GM21576 (cell line): Measurements from ENCODE around the gene HSPBAP1.

ENCODE experiments used
- ATAC-seq: cut with Tn5 transposase; IDR thresholded peaks from one replicate; pipeline ENCODE4 v1.9.1; 2021; ENCODE audit warnings: mild to moderate bottlenecking, moderate library complexity; ENCODE audit not compliant: unreplicated experiment

HSPBAP1 gene

GRCh38 chr3:122690096-122690495 lies 103.5 kb downstream of the HSPBAP1 start:
- no peak for ATAC-seq
